ENCODE measurements around the gene LIMS1. TPM values are rescaled to one million over a fixed set of nuclear protein-coding genes. Genes with fewer than 3 reads are reported as not detected.

The LIMS1 gene
- total and polyA plus RNA-seq, 11 donors: 21.3 to 136 (median 76.0) TPM

GRCh38 chr2:108589781-108590180 is 55.5 kb downstream of the LIMS1 start:
- WGBS, 4 donors: 70 to 81% (median 77%) methylated on average over 2 of the region's 2 CpGs
- no peak for TF ChIP-seq POLR2A (IDR thresholded peaks at IDR 0.05)
- TF ChIP-seq, protein P1, sequence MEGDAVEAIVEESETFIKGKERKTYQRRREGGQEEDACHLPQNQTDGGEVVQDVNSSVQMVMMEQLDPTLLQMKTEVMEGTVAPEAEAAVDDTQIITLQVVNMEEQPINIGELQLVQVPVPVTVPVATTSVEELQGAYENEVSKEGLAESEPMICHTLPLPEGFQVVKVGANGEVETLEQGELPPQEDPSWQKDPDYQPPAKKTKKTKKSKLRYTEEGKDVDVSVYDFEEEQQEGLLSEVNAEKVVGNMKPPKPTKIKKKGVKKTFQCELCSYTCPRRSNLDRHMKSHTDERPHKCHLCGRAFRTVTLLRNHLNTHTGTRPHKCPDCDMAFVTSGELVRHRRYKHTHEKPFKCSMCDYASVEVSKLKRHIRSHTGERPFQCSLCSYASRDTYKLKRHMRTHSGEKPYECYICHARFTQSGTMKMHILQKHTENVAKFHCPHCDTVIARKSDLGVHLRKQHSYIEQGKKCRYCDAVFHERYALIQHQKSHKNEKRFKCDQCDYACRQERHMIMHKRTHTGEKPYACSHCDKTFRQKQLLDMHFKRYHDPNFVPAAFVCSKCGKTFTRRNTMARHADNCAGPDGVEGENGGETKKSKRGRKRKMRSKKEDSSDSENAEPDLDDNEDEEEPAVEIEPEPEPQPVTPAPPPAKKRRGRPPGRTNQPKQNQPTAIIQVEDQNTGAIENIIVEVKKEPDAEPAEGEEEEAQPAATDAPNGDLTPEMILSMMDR (IDR thresholded peaks at IDR 0.05): no peak

DNA sequence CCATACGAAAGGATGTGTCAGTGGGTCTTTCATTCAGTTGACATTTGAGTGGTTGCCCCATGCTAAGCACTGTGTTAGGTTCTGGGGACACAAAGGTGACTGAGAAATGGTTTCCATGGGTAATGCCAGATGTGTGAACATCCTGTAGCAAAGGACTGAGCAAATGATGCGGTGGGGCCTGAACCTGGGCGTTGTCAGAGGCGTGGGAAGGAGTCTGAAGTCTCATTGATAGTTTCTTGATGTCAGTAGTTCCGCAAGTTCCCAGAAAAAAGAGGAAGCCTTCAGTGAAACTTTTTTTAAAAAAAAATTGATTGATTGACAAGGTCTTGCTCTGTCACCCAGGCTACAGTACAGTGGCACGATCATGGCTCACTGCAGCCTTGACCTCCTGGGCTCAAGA is 56.9 kb downstream of the LIMS1 start:
- no peak for DNase-seq
- TF ChIP-seq, protein P1 (IDR thresholded peaks at IDR 0.05): no peak
- TF ChIP-seq POLR2A (IDR thresholded peaks at IDR 0.05): no peak
- H3K27me3 ChIP-seq: no peaks in the 10 kb centered on the region
- intact Hi-C loops (cut with DNase I): loop anchor here in 3 of 10 donors (5.0 kb wide), 1 partner anchor 46 kb away; no protein-coding TSS in a partner anchor
- H3K9me3 ChIP-seq: no peaks in the 10 kb centered on the region
- no peak for ATAC-seq
- WGBS, 4 donors: 89 to 98% (median 94%) methylated on average over 6 of the region's 6 CpGs
- H3K4me3 ChIP-seq: no peak overlapping the region
- peak overlapping the region in 1 of 12 donors; percentile 57 for H3K27ac ChIP-seq
- H3K4me1 ChIP-seq: peaks cover 0 to 95% (median 68%) of the 10 kb centered on the region in 12 donors
- no peaks in the 10 kb centered on the region for H3K36me3 ChIP-seq

More at GRCh38 chr2:108589781-108590180, 55.5 kb downstream of the LIMS1 start:
- DNase-seq: no peak
- peak overlapping the region in 7 of 12 donors; percentile 4 to 94 (median 72) for H3K27ac ChIP-seq
- no peaks in the 10 kb centered on the region for H3K9me3 ChIP-seq
- peak overlapping the region in 1 of 12 donors; percentile 45 for H3K4me3 ChIP-seq
- no peaks in the 10 kb centered on the region for H3K36me3 ChIP-seq
- ATAC-seq: no peak
- H3K4me1 ChIP-seq: peaks cover 0 to 95% (median 59%) of the 10 kb centered on the region in 12 donors
- H3K27me3 ChIP-seq: no peaks in the 10 kb centered on the region
- intact Hi-C loops (cut with DNase I): loop anchor here in 8 of 10 donors (5.0 to 10.0 kb wide), 9 partner anchors 48 to 395 kb away; partner anchors contain the start of genes LIMS1 (in 3 of the 8) and GCC2 (in 2 of the 8)

DNA sequence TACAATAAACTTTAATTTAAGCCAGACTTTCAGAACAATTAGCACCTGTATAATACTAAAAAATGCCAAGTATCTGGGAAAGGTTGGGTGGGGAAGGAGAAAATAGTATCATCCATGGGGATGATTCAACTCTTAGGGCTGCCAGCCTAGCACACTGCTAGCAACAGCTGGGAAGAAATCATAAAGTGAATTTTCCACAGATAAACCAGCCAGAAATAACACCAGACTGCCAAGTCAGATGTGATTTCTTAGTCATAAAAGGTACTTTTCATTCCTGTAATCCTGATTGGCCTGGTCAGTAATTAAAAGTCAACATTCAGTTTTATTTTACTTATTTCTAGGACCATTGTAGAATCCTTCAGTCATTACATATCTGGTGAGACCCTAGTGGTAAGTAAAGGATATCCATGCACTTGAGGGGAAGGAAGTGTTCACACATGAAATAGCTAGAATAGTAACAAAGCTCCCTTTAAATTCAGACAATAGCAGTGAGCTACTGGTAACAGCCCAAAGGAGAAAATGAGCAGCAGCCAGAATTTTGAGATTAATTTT is 59.4 kb downstream of the LIMS1 start:
- Histone ChIP-seq H3K27me3 (no peaks in the 10 kb centered on the region), H3K9me3 (no peaks in the 10 kb centered on the region), H3K4me1 (peaks cover 0 to 86% (median 48%) of the 10 kb centered on the region in 12 donors), H3K27ac (peak overlapping the region in 11 of 12 donors; percentile 4 to 92 (median 66)), H3K36me3 (no peaks in the 10 kb centered on the region), H3K4me3 (no peak overlapping the region)
- no peak for TF ChIP-seq POLR2A (IDR thresholded peaks at IDR 0.05)
- TF ChIP-seq, protein P1 (IDR thresholded peaks at IDR 0.05): peak in 2 of 12 donors; percentile 12 to 22
- intact Hi-C loops (cut with DNase I): loop anchor here in 3 of 10 donors (5.0 kb wide), 1 partner anchor 44 kb away; no protein-coding TSS in a partner anchor
- peak in 3 of 4 donors; percentile 49 to 71 (median 60) for ATAC-seq
- no peak for DNase-seq

DNA sequence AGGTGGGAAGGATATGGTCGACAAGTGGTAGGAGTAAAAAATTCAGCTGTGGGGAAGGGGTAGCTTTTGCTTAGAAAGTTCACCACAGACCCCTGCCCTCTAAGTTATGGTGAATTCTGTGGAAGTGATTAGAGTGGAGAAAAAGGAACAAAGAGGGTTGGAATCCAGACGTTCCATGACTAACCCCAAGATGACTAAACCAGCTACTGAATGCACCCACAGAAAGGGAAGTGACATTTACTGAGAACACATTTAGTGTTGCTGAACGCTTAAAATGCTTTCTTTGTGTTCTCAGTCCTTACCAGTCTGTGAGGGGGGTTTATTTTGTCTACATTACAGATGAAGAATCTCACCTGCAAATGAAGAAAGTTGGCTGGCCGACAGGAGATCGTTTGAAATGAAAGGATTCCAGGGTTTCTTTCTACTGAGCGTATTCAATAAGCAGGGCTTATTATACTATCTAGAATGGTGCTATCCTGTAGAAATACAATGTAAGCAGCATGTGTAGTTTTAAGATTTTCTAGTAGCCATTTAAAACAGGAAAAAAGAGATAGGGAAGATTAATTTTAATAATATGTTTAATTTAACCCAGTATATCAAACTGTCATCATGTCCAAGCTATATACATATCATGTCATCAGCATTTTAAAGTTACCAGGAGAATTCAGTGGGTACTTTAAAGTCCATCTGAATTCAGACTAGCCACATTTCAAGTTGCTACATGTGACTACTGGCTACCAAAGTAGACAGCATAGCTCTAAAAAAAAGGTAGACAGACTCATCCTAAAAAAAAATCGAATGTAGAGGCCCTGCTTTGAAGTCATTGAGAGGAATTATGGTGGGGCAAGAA is 60.1 kb downstream of the LIMS1 start:
- intact Hi-C loops (cut with DNase I): loop anchor here in 3 of 10 donors (5.0 kb wide), 1 partner anchor 43 kb away; no protein-coding TSS in a partner anchor
- no peaks in the 10 kb centered on the region for H3K36me3 ChIP-seq
- no peak for TF ChIP-seq POLR2A (IDR thresholded peaks at IDR 0.05)
- TF ChIP-seq, protein P1 (IDR thresholded peaks at IDR 0.05): no peak
- WGBS, 4 donors: 42 to 45% (median 45%) methylated on average over 7 of the region's 7 CpGs
- H3K9me3 ChIP-seq: no peaks in the 10 kb centered on the region
- peak overlapping the region in 11 of 12 donors; percentile 4 to 92 (median 66) for H3K27ac ChIP-seq
- H3K4me3 ChIP-seq: peak overlapping the region in 1 of 12 donors; percentile 9
- peak; percentile 32 to 76 (median 72) for ATAC-seq
- H3K27me3 ChIP-seq: no peaks in the 10 kb centered on the region
- peaks cover 0 to 78% (median 40%) of the 10 kb centered on the region in 12 donors for H3K4me1 ChIP-seq
- no peak for DNase-seq
